GM12878 (cell line): ENCODE data around the gene ERO1A. TPM values are rescaled to one million over a fixed set of nuclear protein-coding genes. Genes with fewer than 3 reads are reported as not detected.
A peak's percentile ranks its signal among the peaks of the same experiment; 100 is the strongest.

Experiments
- ATAC-seq: fragments of 200-7000 bp; cut with Tn5 transposase; 3 replicates; pipeline ENCODE4 v1.9.1; 2020; ENCODE audit warnings: mild to moderate bottlenecking, moderate library complexity
- BruUV-seq: library from RNA; stranded (reverse); fragments of 400-500 nt; replicated peaks from 2 replicates; lab custom pipeline; 2021; lab: Mats Ljungman, UMichigan
- CTCF ChIA-PET: fragments of 300-600 bp; sonication (Branson Sonifier 250); formaldehyde crosslinking; extraction: SDS; loops from one replicate; lab custom pipeline; 2021; ENCODE audit warnings: inconsistent platforms; lab: Yijun Ruan, JAX
- POLR2A ChIA-PET: fragments of 350-600 bp; formaldehyde crosslinking; extraction: SDS; loops from one replicate; lab custom pipeline; 2021; ENCODE audit warnings: inconsistent platforms; lab: Charles Lee
- RAD21 ChIA-PET: fragments of 300-600 bp; sonication (Branson Sonifier 250); formaldehyde crosslinking; loops from one replicate; lab custom pipeline; 2023; ENCODE audit warnings: antibody characterized with exemption; ENCODE audit not compliant: unreplicated experiment; lab: Charles Lee
- SMC1A ChIA-PET: fragments of 300-600 bp; sonication (Branson Sonifier 250); formaldehyde crosslinking; loops from one replicate; lab custom pipeline; 2023; ENCODE audit not compliant: unreplicated experiment, uncharacterized antibody; lab: Charles Lee
- DNase-seq: peaks from one replicate; pipeline ENCODE4 v3.0.0-alpha.2; 2011; ENCODE audit warnings: low read depth, low spot score
- FAIRE-seq: peaks from 3 replicates; lab custom pipeline; 2011; peaks lifted over from hg19 to GRCh38; lab: Jason Lieb, UNC
- H2AFZ ChIP-seq: 2 replicates; pipeline ENCODE4 v1.6.0; 2011; ENCODE audit warnings: low read depth, low read length, control low read depth; ENCODE audit not compliant: control insufficient read depth
- H3K27ac ChIP-seq: 2 replicates; pipeline ENCODE4 v1.5.1; 2011; ENCODE audit warnings: control low read depth; ENCODE audit not compliant: control insufficient read depth, insufficient read depth
- H3K27me3 ChIP-seq, 2 experiments: replicated peaks in 1 of 2; 2 replicates each; pipeline versions ENCODE4 v1.6.0 to v1.6.1; 2011; ENCODE audit warnings: low read length in 1 of 2; ENCODE audit not compliant: control insufficient read depth in 2 of 2, insufficient read depth in 2 of 2
- H3K36me3 ChIP-seq, 2 experiments: 2 replicates each; pipeline ENCODE4 v1.5.1; 2011; ENCODE audit warnings: low read length in 1 of 2; ENCODE audit not compliant: control insufficient read depth in 2 of 2, insufficient read depth in 2 of 2
- H3K4me1 ChIP-seq: 2 replicates; pipeline ENCODE4 v1.6.1; 2011; ENCODE audit warnings: mild to moderate bottlenecking, low read length, moderate library complexity, mixed read lengths; ENCODE audit not compliant: control insufficient read depth, insufficient read depth
- H3K4me2 ChIP-seq: 2 replicates; pipeline ENCODE4 v1.6.0; 2011; ENCODE audit warnings: control low read depth; ENCODE audit not compliant: control insufficient read depth, insufficient read depth
- H3K4me3 ChIP-seq: fragments of 200-600 bp; sonication (generic); 2 replicates; pipeline ENCODE4 v1.5.1; 2016
- H3K79me2 ChIP-seq: 2 replicates; pipeline ENCODE4 v1.6.0; 2011; ENCODE audit warnings: low read length; ENCODE audit not compliant: control insufficient read depth, insufficient read depth
- H3K9ac ChIP-seq: 2 replicates; pipeline ENCODE4 v1.8.0; 2011; ENCODE audit warnings: low read length, control low read depth, mixed read lengths; ENCODE audit not compliant: control insufficient read depth, insufficient read depth
- H3K9me3 ChIP-seq: replicated peaks from 3 replicates; pipeline ENCODE4 v1.5.1; 2011; ENCODE audit warnings: mild to moderate bottlenecking, low read length; ENCODE audit not compliant: control insufficient read depth, insufficient read depth
- H4K20me1 ChIP-seq: 2 replicates; pipeline ENCODE4 v1.6.0; 2011; ENCODE audit not compliant: control insufficient read depth, insufficient read depth
- BMI1 ChIP-seq: fragments of 450-650 bp; IDR thresholded peaks from 2 replicates; pipeline ENCODE4 v1.6.1; 2016; ENCODE audit warnings: mild to moderate bottlenecking, moderate library complexity, borderline replicate concordance
- CREM ChIP-seq: IDR thresholded peaks from 2 replicates; pipeline ENCODE4 v1.6.1; 2014; ENCODE audit warnings: antibody characterized with exemption, low read depth
- CTCF ChIP-seq, 3 experiments: IDR thresholded peaks in 2 of 3; conservative IDR thresholded peaks in 1 of 3; 2 replicates each; pipeline ENCODE4 v1.5.1; 2011; ENCODE audit warnings: low read depth in 3 of 3, low read length in 3 of 3, mild to moderate bottlenecking in 3 of 3, control low read depth in 2 of 3, moderate library complexity in 2 of 3, inconsistent platforms in 1 of 3, mixed read lengths in 1 of 3; ENCODE audit not compliant: control insufficient read depth in 2 of 3, insufficient read depth in 1 of 3; ENCODE audit errors: extremely low read depth in 1 of 3
- HCFC1 ChIP-seq: fragments of 150-350 bp; IDR thresholded peaks from 2 replicates; pipeline ENCODE4 v1.6.1; 2014; ENCODE audit warnings: low read length
- NFXL1 ChIP-seq: fragments of 450-650 bp; IDR thresholded peaks from 2 replicates; pipeline ENCODE4 v1.6.1; 2017; ENCODE audit warnings: antibody characterized with exemption, mild to moderate bottlenecking, borderline replicate concordance
- PRDM15 ChIP-seq: fragments of 450-650 bp; formaldehyde crosslinking; IDR thresholded peaks from 2 replicates; pipeline ENCODE4 v1.4.0; 2020; ENCODE audit warnings: mild to moderate bottlenecking, moderate library complexity
- RFX5 ChIP-seq: IDR thresholded peaks from 2 replicates; pipeline ENCODE4 v1.6.1; 2011; ENCODE audit warnings: low read depth, low read length, improper control_type of control experiment
- SREBF1 ChIP-seq: IDR thresholded peaks from 2 replicates; pipeline ENCODE4 v1.6.1; 2012; ENCODE audit warnings: mild to moderate bottlenecking, low read length
- ZNF592 ChIP-seq: fragments of 450-650 bp; IDR thresholded peaks from 2 replicates; pipeline ENCODE4 v1.6.1; 2017; ENCODE audit warnings: mild to moderate bottlenecking, moderate library complexity
- WGBS: methylation state at CpG from one replicate; pipeline ENCODE4 v1.1.6; 2016; ENCODE audit warnings: low lambda C conversion rate; ENCODE audit not compliant: insufficient replicate concordance, insufficient coverage; ENCODE audit errors: missing lambda C conversion rate; 5-methylcytosine and 5-hydroxymethylcytosine counted together
- in situ Hi-C: fragments of 300-500 bp; cut with MboI; formaldehyde crosslinking; loops from 9 replicates; pipeline ENCODE4 v1.14.3; 2018; ENCODE audit warnings: mixed read lengths
- intact Hi-C: fragments of 100-400 bp; cut with micrococcal nuclease; formaldehyde crosslinking; loops from one replicate; pipeline ENCODE4 v1.14.2; 2022; ENCODE audit not compliant: unreplicated experiment
- polyA plus RNA-seq, 11 experiments: library from polyadenylated mRNA; depleted of rRNA in 4 of 11; unstranded in 6 of 11; stranded (reverse) in 5 of 11; fragments of >200 nt; fragmentation: Nextera tagmentation in 4 of 11; fragmentation: Illumina TruSeq in 1 of 11; extraction: Ambion mirVana in 4 of 11; extraction: Trizol in 1 of 11; gene quantifications; 1 replicate in 1 of 11; 2 replicates in 10 of 11; pipeline versions ENCODE4 v1.2.1 to v1.2.3, GENCODE V29; 2011 to 2016; ENCODE audit warnings: inconsistent platforms in 2 of 11, missing spikeins in 2 of 11, low read depth in 1 of 11
- total RNA-seq, 4 experiments: library from RNA; depleted of rRNA in 3 of 4; stranded (reverse); fragments of >200 nt in 3 of 4; fragmentation: Illumina TruSeq in 1 of 4; extraction: Trizol in 1 of 4; gene quantifications; 2 replicates each; pipeline versions ENCODE4 v1.2.1 to v1.2.3, GENCODE V29; 2013 to 2021
- TF ChIP-seq, protein P1 (sequence below): fragments of 450-650 bp; IDR thresholded peaks from 2 replicates; pipeline ENCODE4 v1.6.1; 2017; ENCODE audit warnings: borderline replicate concordance

Gene ERO1A
- total and polyA plus RNA-seq, 10 of the 15 experiments (the other 5 are each of a cell fraction or from before 2014, with no cell fraction given): 17.5 to 93.1 (median 48.5) TPM

DNA sequence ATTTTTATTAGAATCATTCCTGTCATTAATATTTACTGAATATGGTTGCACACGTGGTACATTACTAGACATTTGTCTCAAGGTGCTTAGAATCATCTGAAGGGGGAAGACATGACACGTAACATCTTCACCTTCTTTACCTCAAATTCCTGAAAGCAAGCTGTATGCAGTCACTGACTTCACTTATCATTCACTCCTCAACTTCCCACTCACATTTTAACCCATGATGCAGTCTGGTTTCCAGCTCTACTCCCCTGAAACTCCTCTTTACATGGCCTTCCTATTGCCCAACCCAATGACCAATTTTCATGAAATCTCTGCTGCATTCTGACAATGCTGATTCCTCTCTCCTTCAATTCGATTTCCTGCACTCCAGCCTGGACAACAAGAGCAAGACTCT lies 5.9 kb upstream of the ERO1A start:
- H3K36me3 ChIP-seq: no peaks in the 10 kb centered on the region
- H3K4me3 ChIP-seq: no peak overlapping the region
- ATAC-seq: peak; percentile 55
- ChIA-PET RAD21 (interaction anchor here (1.0 kb wide), 1 partner anchor 41 kb away, joined by 3 read pairs; no protein-coding TSS in a partner anchor), POLR2A (interaction anchor here (0.7 kb wide), 1 partner anchor 330 kb away, joined by 3 read pairs; no protein-coding TSS in a partner anchor), CTCF (interaction anchor here (0.7 to 2.0 kb wide), 3 partner anchors 10 to 151 kb away, joined by 3 to 5 read pairs (median 4); partner anchors contain the start of genes GPR137C and TXNDC16), SMC1A (interaction anchor here (0.7 to 1.5 kb wide), 3 partner anchors 17 to 376 kb away, joined by 3 to 5 read pairs (median 3); no protein-coding TSS in a partner anchor)
- H2AFZ ChIP-seq: peak overlapping the region; percentile 86
- H3K9ac ChIP-seq: no peak overlapping the region
- FAIRE-seq: no peak
- H3K4me2 ChIP-seq: peak overlapping the region; percentile 11; the same call in 1 of the 2 replicates
- in situ Hi-C loops: no loop called here
- no peaks in the 10 kb centered on the region; the same call in 1 of the 2 replicates for H3K79me2 ChIP-seq
- no peaks in the 10 kb centered on the region for H3K27me3 ChIP-seq
- no peaks in the 10 kb centered on the region for H4K20me1 ChIP-seq
- DNase-seq: no peak
- peak overlapping the region; percentile 56; the same call in 1 of the 2 replicates for H3K27ac ChIP-seq
- BruUV-seq: no TSS peak
- peaks cover 12% of the 10 kb centered on the region; the same call in 1 of the 2 replicates for H3K4me1 ChIP-seq
- 30% methylated on average over 3 of the region's 3 CpGs for WGBS
- intact Hi-C loops: no loop called here
- H3K9me3 ChIP-seq: no peaks in the 10 kb centered on the region
- TF ChIP-seq ZNF592 (peak; percentile 92), CTCF (IDR thresholded peaks at IDR 0.05 in 2 of 3, conservative IDR thresholded peaks at IDR 0.05 in 1 of 3; ENCODE audit: control insufficient read depth in 2 of 3, extremely low read depth in 1 of 3, insufficient read depth in 1 of 3, low read depth in 3 of 3, low read length in 3 of 3) (no peak), NFXL1 (no peak), CREM (peak; percentile 38; the same call in 1 of the 2 replicates), SREBF1 (no peak), BMI1 (no peak), RFX5 (no peak), PRDM15 (0 out of 2 replicates have a peak, but pooled peaks have one; percentile 45), HCFC1 (no peak)
- TF ChIP-seq, protein P1, sequence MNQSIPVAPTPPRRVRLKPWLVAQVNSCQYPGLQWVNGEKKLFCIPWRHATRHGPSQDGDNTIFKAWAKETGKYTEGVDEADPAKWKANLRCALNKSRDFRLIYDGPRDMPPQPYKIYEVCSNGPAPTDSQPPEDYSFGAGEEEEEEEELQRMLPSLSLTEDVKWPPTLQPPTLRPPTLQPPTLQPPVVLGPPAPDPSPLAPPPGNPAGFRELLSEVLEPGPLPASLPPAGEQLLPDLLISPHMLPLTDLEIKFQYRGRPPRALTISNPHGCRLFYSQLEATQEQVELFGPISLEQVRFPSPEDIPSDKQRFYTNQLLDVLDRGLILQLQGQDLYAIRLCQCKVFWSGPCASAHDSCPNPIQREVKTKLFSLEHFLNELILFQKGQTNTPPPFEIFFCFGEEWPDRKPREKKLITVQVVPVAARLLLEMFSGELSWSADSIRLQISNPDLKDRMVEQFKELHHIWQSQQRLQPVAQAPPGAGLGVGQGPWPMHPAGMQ: no peak
